GM08714 (cell line): ENCODE data around the gene SLC4A9.
"Not testable (repeated sequence)": the region's sequence is repeated elsewhere in the genome, so short reads cannot be mapped to it uniquely, and the experiment has no call there.

ENCODE experiments used
- H3K4me3 ChIP-seq: fragments of 200-500 bp; sonication (Bioruptor generic); 2 replicates; pipeline ENCODE4 v1.5.1; 2014; ENCODE audit warnings: mild to moderate bottlenecking, low read length, inconsistent platforms
- ZNF274 ChIP-seq: IDR thresholded peaks from 2 replicates; pipeline ENCODE4 v1.6.1; 2012; ENCODE audit warnings: mild to moderate bottlenecking, low read depth, low read length

SLC4A9 gene

GRCh38 chr5:140420665-140421361, 60.8 kb downstream of the SLC4A9 start:
- H3K4me3 ChIP-seq: no peak overlapping the region
- no peak for TF ChIP-seq ZNF274

GRCh38 chr5:140421375-140421774, 61.4 kb downstream of the SLC4A9 start:
- not testable (repeated sequence) for H3K4me3 ChIP-seq

GRCh38 chr5:140423609-140424008, 63.6 kb downstream of the SLC4A9 start:
- TF ChIP-seq ZNF274: no peak
- H3K4me3 ChIP-seq: no peak overlapping the region

GRCh38 chr5:140424135-140424534, 64.1 kb downstream of the SLC4A9 start:
- no peak overlapping the region for H3K4me3 ChIP-seq
- TF ChIP-seq ZNF274: no peak
